ENCODE data around the gene RRP15. TPM values are rescaled to one million over a fixed set of nuclear protein-coding genes. Genes with fewer than 3 reads are reported as not detected.

Gene RRP15
- total and polyA plus RNA-seq, 9 of the 15 experiments (the other 6 are each of a cell fraction or from before 2014, with no cell fraction given) = 9.5 to 58.1 (median 29.3) TPM

DNA sequence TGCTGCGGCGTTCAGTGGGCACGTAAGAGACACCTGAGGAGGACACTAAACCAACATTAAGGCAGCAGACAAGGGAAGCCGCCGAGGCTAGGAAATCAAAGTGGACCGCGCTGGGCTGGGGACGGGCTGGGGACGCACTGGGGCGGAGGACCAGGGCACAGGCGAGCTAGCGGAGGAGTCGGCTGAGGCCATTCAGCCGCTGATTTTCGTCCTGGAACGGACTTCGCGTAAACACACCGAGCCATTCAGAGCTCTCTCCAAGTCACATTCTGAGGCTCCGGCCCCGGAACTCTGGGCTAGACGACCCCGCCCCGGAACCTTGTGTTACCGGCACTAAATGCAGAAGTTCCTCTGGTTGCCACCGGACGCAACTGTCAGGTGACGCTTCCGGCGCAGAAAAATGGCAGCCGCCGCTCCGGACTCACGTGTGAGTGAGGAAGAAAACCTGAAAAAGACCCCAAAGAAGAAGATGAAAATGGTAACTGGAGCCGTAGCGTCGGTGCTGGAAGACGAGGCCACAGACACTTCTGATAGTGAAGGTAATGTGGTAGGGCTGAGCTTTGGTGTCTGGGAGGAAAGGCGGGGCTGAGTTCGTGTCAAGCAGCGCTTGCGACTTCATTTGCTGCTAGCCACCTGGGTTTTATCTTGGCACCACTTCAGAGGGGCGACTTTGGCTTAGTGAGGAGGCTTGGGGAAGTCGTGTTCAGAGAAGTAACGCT, at the start of gene RRP15 (continued):
- TF ChIP-seq REST (IDR thresholded peaks at IDR 0.05; ENCODE audit: borderline replicate concordance) (no peak), REST (CRISPR knock-in tag; IDR thresholded peaks at IDR 0.05; ENCODE audit: low read depth) (0 out of 2 replicates have a peak, but pooled peaks have one; percentile 26), SMAD3 (CRISPR knock-in tag; conservative IDR thresholded peaks at IDR 0.05) (peak; percentile 17; the same call in 1 of the 2 replicates), RBM25 (IDR thresholded peaks at IDR 0.05; ENCODE audit: low read depth, low read length, severe bottlenecking) (no peak), EWSR1 (IDR thresholded peaks at IDR 0.05; ENCODE audit: borderline replicate concordance, low read depth, partially characterized antibody) (no peak), DPF2 (IDR thresholded peaks at IDR 0.05) (no peak), ZFP91 (CRISPR knock-in tag; IDR thresholded peaks at IDR 0.05) (no peak), PHF20 (IDR thresholded peaks at IDR 0.05; ENCODE audit: partially characterized antibody) (peak; percentile 98), RREB1 (CRISPR knock-in tag; IDR thresholded peaks at IDR 0.05) (0 out of 2 replicates have a peak, but pooled peaks have one; percentile 62), TRIM24 (IDR thresholded peaks at IDR 0.05) (peak; percentile 9 to 99; a peak in 3 of 4 replicates)
- TF ChIP-seq, protein P1, sequence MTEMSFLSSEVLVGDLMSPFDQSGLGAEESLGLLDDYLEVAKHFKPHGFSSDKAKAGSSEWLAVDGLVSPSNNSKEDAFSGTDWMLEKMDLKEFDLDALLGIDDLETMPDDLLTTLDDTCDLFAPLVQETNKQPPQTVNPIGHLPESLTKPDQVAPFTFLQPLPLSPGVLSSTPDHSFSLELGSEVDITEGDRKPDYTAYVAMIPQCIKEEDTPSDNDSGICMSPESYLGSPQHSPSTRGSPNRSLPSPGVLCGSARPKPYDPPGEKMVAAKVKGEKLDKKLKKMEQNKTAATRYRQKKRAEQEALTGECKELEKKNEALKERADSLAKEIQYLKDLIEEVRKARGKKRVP (CRISPR knock-in tag; IDR thresholded peaks at IDR 0.05) = no peak

All from K562 (cell line).